Lower leg skin (tissue), 4 donors: Measurements from ENCODE around the gene FANCL. TPM values are rescaled to one million over a fixed set of nuclear protein-coding genes. Genes with fewer than 3 reads are reported as not detected.
"Not testable (repeated sequence)": the region's sequence is repeated elsewhere in the genome, so short reads cannot be mapped to it uniquely, and the experiment has no call there.

ENCODE experiments used
- DNase-seq, 2 donors: peaks; one replicate each; pipeline ENCODE4 v3.0.0-alpha.2; 2019; ENCODE audit warnings: low spot score in 2 of 2
- H3K4me3 ChIP-seq: fragments of 200-600 bp; sonication (generic); 2 replicates; pipeline ENCODE4 v1.5.1; 2017; ENCODE audit warnings: mild to moderate bottlenecking, low read depth; ENCODE audit not compliant: poor library complexity, severe bottlenecking
- CTCF ChIP-seq, 3 donors: fragments of 450-650 bp; IDR thresholded peaks; one replicate each; pipeline ENCODE4 v1.5.1; 2016; ENCODE audit warnings: antibody characterized with exemption in 3 of 3, mild to moderate bottlenecking in 3 of 3, moderate library complexity in 2 of 3
- POLR2A ChIP-seq, 2 donors: fragments of 450-650 bp; IDR thresholded peaks; one replicate each; pipeline ENCODE4 v1.6.1; 2016 to 2017; ENCODE audit warnings: antibody characterized with exemption in 2 of 2, mild to moderate bottlenecking in 1 of 2, moderate library complexity in 1 of 2
- WGBS, 2 donors: methylation state at CpG; one replicate each; pipeline ENCODE4 v1.1.5; 2018; 5-methylcytosine and 5-hydroxymethylcytosine counted together
- intact Hi-C: fragments of 100-400 bp; cut with DNase I; formaldehyde crosslinking; loops from one replicate; pipeline ENCODE4 v1.15.0; 2023; ENCODE audit warnings: low total_unique reads
- total RNA-seq, 4 donors: library from RNA; depleted of rRNA; stranded (reverse); fragments of >200 nt; gene quantifications; one replicate each; pipeline ENCODE4 v1.1.0, GENCODE V29; 2016

Gene FANCL
- total RNA-seq, 4 donors from 2014 or later = 8.2 to 11.1 (median 9.3) TPM

- no peak overlapping the region for H3K4me3 ChIP-seq
- 90 to 97% methylated on average over 2 of the region's 2 CpGs for WGBS, 2 donors
- DNase-seq = no peak
- intact Hi-C loops = no loop called here
- TF ChIP-seq CTCF (IDR thresholded peaks at IDR 0.05) = no peak
- no peak for TF ChIP-seq POLR2A (IDR thresholded peaks at IDR 0.05)
Measured at GRCh38 chr2:58235984-58236383, 5.1 kb downstream of the FANCL start.

GRCh38 chr2:58235170-58235569 lies 6.0 kb downstream of the FANCL start:
- WGBS, 2 donors = 87 to 98% methylated on average over 3 of the region's 3 CpGs
- TF ChIP-seq CTCF (IDR thresholded peaks at IDR 0.05) (no peak), POLR2A (IDR thresholded peaks at IDR 0.05) (no peak)
- no peak for DNase-seq
- no peak overlapping the region for H3K4me3 ChIP-seq
- intact Hi-C loops = no loop called here

GRCh38 chr2:58228299-58228698 lies 12.8 kb downstream of the FANCL start:
- 94 to 95% methylated on average over 1 of the region's 1 CpG for WGBS, 2 donors
- no peak for DNase-seq
- H3K4me3 ChIP-seq = no peak overlapping the region
- intact Hi-C loops = no loop called here
- TF ChIP-seq POLR2A (IDR thresholded peaks at IDR 0.05) (no peak), CTCF (IDR thresholded peaks at IDR 0.05) (no peak)

GRCh38 chr2:58227171-58227917 lies 13.8 kb downstream of the FANCL start:
- DNase-seq = no peak
- no peak overlapping the region for H3K4me3 ChIP-seq
- intact Hi-C loops = no loop called here
- TF ChIP-seq CTCF (IDR thresholded peaks at IDR 0.05) (no peak), POLR2A (IDR thresholded peaks at IDR 0.05) (no peak)
- 92 to 95% methylated on average over 16 of the region's 16 CpGs for WGBS, 2 donors

- TF ChIP-seq POLR2A (IDR thresholded peaks at IDR 0.05) (no peak), CTCF (IDR thresholded peaks at IDR 0.05) (no peak)
- WGBS, 2 donors = 82 to 83% methylated on average over 2 of the region's 2 CpGs
- no peak overlapping the region for H3K4me3 ChIP-seq
- intact Hi-C loops = no loop called here
- no peak for DNase-seq
Measured at GRCh38 chr2:58221909-58222308, 19.2 kb downstream of the FANCL start.

- no peak for TF ChIP-seq POLR2A (IDR thresholded peaks at IDR 0.05)
- no peak for TF ChIP-seq CTCF (IDR thresholded peaks at IDR 0.05)
- DNase-seq = no peak
- WGBS, 2 donors = 44 to 74% methylated on average over 1 of the region's 1 CpG
Measured at GRCh38 chr2:58215429-58215828, 25.7 kb downstream of the FANCL start.

GRCh38 chr2:58210951-58211568 lies 30.1 kb downstream of the FANCL start:
- intact Hi-C loops = loop anchor here (5.0 kb wide), 1 partner anchor 284 kb away; no protein-coding TSS in a partner anchor
- DNase-seq, H3K4me3 ChIP-seq: not testable (repeated sequence)
- 96 to 99% methylated on average over 6 of the region's 6 CpGs for WGBS, 2 donors

More at GRCh38 chr2:58215429-58215828, 25.7 kb downstream of the FANCL start:
- no peak overlapping the region for H3K4me3 ChIP-seq
- intact Hi-C loops = no loop called here
